Kidney tubule cell (primary cell): ENCODE results near the gene SOCS6.

Source experiments
- DNase-seq: peaks from one replicate; pipeline ENCODE4 v3.0.0-alpha.2; 2018; ENCODE audit warnings: low spot score

SOCS6 gene

GRCh38 chr18:70289351-70290312, 787 bp downstream of the SOCS6 start:
- DNase-seq, result peak; percentile 47

- DNase-seq, result no peak
Measured at GRCh38 chr18:70290482-70291294, 1.8 kb downstream of the SOCS6 start.

GRCh38 chr18:70291295-70291574, 2.4 kb downstream of the SOCS6 start:
- DNase-seq, result no peak

- no peak for DNase-seq
Measured at GRCh38 chr18:70292628-70293027, 3.8 kb downstream of the SOCS6 start.

GRCh38 chr18:70293166-70293565, 4.3 kb downstream of the SOCS6 start:
- DNase-seq, result peak; percentile 44

- DNase-seq, result no peak
Measured at GRCh38 chr18:70294471-70295191, 5.8 kb downstream of the SOCS6 start.

GRCh38 chr18:70295192-70296188, 6.6 kb downstream of the SOCS6 start:
- DNase-seq, result peak; percentile 16

- DNase-seq, result peak; percentile 31
Measured at GRCh38 chr18:70296289-70296688, 7.4 kb downstream of the SOCS6 start.

GRCh38 chr18:70296781-70297180, 7.9 kb downstream of the SOCS6 start:
- no peak for DNase-seq

GRCh38 chr18:70299393-70299792, 10.5 kb downstream of the SOCS6 start:
- no peak for DNase-seq

- no peak for DNase-seq
Measured at GRCh38 chr18:70301667-70302066, 12.8 kb downstream of the SOCS6 start.

- no peak for DNase-seq
Measured at GRCh38 chr18:70308555-70309294, 19.9 kb downstream of the SOCS6 start.

- DNase-seq, result no peak
Measured at GRCh38 chr18:70310560-70311320, 21.9 kb downstream of the SOCS6 start.

- DNase-seq, result no peak
Measured at GRCh38 chr18:70311726-70312125, 22.9 kb downstream of the SOCS6 start.

- no peak for DNase-seq
Measured at GRCh38 chr18:70313640-70314039, 24.8 kb downstream of the SOCS6 start.

- no peak for DNase-seq
Measured at GRCh38 chr18:70314151-70314782, 25.4 kb downstream of the SOCS6 start.

- DNase-seq, result no peak
Measured at GRCh38 chr18:70319187-70319586, 30.3 kb downstream of the SOCS6 start.

GRCh38 chr18:70321616-70322015, 32.8 kb downstream of the SOCS6 start:
- no peak for DNase-seq

- DNase-seq, result no peak
Measured at GRCh38 chr18:70322385-70322784, 33.5 kb downstream of the SOCS6 start.
